ENCODE data around the gene RBM48. TPM values are rescaled to one million over a fixed set of nuclear protein-coding genes. Genes with fewer than 3 reads are reported as not detected.
A peak's percentile ranks its signal among the peaks of the same experiment; 100 is the strongest.

RBM48 gene
- total and polyA plus RNA-seq, 2 donors (not counting 1 experiment from before 2014, with no cell fraction given): 11.0 to 32.9 TPM

DNA sequence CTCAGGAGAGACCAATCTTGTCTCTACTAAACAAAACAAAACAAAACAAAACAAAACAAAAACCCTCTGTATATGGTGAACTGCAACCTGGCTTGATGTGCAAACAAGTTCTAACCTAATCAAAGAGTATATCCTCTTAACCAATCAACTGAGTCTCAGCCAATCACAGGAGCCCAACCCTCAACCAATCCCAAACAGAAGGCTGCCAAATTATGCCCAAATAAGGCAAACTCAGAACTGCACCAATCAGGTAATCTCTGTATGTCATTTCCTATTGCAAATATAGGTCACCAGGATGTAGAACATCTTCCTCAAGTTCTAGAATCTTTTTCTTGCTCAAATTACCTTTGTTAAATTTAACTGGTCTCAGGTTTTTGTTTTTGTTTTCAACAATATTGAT lies 56.4 kb downstream of the RBM48 start:
- Mint-ChIP-seq H3K9me3 (ENCODE audit: insufficient read depth) (peaks cover 2% of the 10 kb centered on the region), H3K4me1 (peaks cover 50% of the 10 kb centered on the region), H3K27me3 (no peaks in the 10 kb centered on the region), H3K27ac (peak overlapping the region; percentile 72), H3K4me3 (no peak overlapping the region)
- H2AFZ ChIP-seq (ENCODE audit: insufficient read depth, low read depth, low read length, poor library complexity, severe bottlenecking): no peak overlapping the region
- intact Hi-C loops (cut with micrococcal nuclease): no loop called here
- H3K27me3 ChIP-seq (replicated peaks in 1 of 4; ENCODE audit: control extremely low read depth in 1 of 4, control insufficient read depth in 3 of 4, insufficient read depth in 4 of 4, low read length in 3 of 4): no peaks in the 10 kb centered on the region
- no peak overlapping the region for H3K4me3 ChIP-seq (ENCODE audit: control extremely low read depth in 1 of 5, extremely low read depth in 1 of 5, insufficient read depth in 1 of 5, low read depth in 2 of 5, low read length in 4 of 5)
- no peaks in the 10 kb centered on the region for H3K9me3 ChIP-seq (ENCODE audit: control extremely low read depth in 1 of 3, control insufficient read depth in 2 of 3, insufficient read depth in 1 of 3, low read length in 2 of 3)
- H3K9ac ChIP-seq (ENCODE audit: low read length): no peak overlapping the region
- ATAC-seq (ENCODE audit: low read depth): no peak
- CTCF ChIA-PET: no interaction called here
- H4K20me1 ChIP-seq (ENCODE audit: control insufficient read depth, insufficient read depth, low read length, poor library complexity, severe bottlenecking): peaks cover 59% of the 10 kb centered on the region
- peaks cover 94% of the 10 kb centered on the region for H3K79me2 ChIP-seq (ENCODE audit: control insufficient read depth, insufficient read depth, low read length)
- no peak overlapping the region for H3K4me2 ChIP-seq (replicated peaks; ENCODE audit: low read depth, low read length, poor library complexity, severe bottlenecking)
- TF ChIP-seq, protein P1, sequence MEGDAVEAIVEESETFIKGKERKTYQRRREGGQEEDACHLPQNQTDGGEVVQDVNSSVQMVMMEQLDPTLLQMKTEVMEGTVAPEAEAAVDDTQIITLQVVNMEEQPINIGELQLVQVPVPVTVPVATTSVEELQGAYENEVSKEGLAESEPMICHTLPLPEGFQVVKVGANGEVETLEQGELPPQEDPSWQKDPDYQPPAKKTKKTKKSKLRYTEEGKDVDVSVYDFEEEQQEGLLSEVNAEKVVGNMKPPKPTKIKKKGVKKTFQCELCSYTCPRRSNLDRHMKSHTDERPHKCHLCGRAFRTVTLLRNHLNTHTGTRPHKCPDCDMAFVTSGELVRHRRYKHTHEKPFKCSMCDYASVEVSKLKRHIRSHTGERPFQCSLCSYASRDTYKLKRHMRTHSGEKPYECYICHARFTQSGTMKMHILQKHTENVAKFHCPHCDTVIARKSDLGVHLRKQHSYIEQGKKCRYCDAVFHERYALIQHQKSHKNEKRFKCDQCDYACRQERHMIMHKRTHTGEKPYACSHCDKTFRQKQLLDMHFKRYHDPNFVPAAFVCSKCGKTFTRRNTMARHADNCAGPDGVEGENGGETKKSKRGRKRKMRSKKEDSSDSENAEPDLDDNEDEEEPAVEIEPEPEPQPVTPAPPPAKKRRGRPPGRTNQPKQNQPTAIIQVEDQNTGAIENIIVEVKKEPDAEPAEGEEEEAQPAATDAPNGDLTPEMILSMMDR (IDR thresholded peaks at IDR 0.05): no peak
- no peak for TF ChIP-seq EZH2 (IDR thresholded peaks at IDR 0.05; ENCODE audit: borderline replicate concordance, insufficient read depth, low read depth, low read length, poor library complexity, severe bottlenecking)
- peaks cover 15 to 28% of the 10 kb centered on the region in 2 donors for H3K4me1 ChIP-seq (ENCODE audit: control insufficient read depth in 2 of 2, insufficient read depth in 2 of 2, low read length in 2 of 2)
- DNase-seq: no peak
- POLR2A ChIA-PET: no interaction called here
- H3K36me3 ChIP-seq (replicated peaks in 1 of 2; ENCODE audit: control extremely low read depth in 1 of 2, control insufficient read depth in 1 of 2, extremely low read depth in 1 of 2, insufficient read depth in 2 of 2, low read length in 1 of 2): peaks cover 7 to 13% of the 10 kb centered on the region in 2 experiments
- peak overlapping the region in 1 of 2 donors; percentile 28 for H3K27ac ChIP-seq (ENCODE audit: low read length in 2 of 2)

DNA sequence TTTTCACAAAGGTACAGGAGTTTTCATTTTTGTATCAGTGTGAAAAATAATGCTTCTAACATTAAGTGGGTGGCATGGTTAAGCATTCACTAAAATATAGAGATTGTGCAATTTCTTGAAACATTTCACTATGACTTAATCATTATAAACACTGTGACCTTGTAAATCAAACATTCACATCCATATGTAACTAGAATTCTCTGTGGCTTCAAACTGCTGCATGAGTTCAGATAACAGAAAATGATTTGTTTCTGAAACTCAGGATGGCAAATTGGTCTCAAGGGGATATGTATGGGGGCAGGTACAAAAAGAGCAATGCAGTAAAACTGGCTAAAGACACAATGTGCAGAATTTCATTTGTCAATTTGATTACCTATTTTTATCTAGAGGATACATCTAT lies 57.8 kb downstream of the RBM48 start:
- no peak overlapping the region for H3K4me3 ChIP-seq (ENCODE audit: control extremely low read depth in 1 of 5, extremely low read depth in 1 of 5, insufficient read depth in 1 of 5, low read depth in 2 of 5, low read length in 4 of 5)
- Mint-ChIP-seq H3K9me3 (ENCODE audit: insufficient read depth) (peaks cover 2% of the 10 kb centered on the region), H3K4me3 (no peak overlapping the region), H3K4me1 (peaks cover 57% of the 10 kb centered on the region), H3K27me3 (no peaks in the 10 kb centered on the region), H3K27ac (no peak overlapping the region)
- H3K27ac ChIP-seq (ENCODE audit: low read length in 2 of 2): no peak overlapping the region
- POLR2A ChIA-PET: no interaction called here
- TF ChIP-seq, protein P1 (IDR thresholded peaks at IDR 0.05): no peak
- TF ChIP-seq EZH2 (IDR thresholded peaks at IDR 0.05; ENCODE audit: borderline replicate concordance, insufficient read depth, low read depth, low read length, poor library complexity, severe bottlenecking): no peak
- H3K9me3 ChIP-seq (ENCODE audit: control extremely low read depth in 1 of 3, control insufficient read depth in 2 of 3, insufficient read depth in 1 of 3, low read length in 2 of 3): no peaks in the 10 kb centered on the region
- CTCF ChIA-PET: no interaction called here
- H4K20me1 ChIP-seq (ENCODE audit: control insufficient read depth, insufficient read depth, low read length, poor library complexity, severe bottlenecking): peaks cover 48% of the 10 kb centered on the region
- peaks cover 86% of the 10 kb centered on the region for H3K79me2 ChIP-seq (ENCODE audit: control insufficient read depth, insufficient read depth, low read length)
- intact Hi-C loops (cut with micrococcal nuclease): no loop called here
- H3K4me1 ChIP-seq (ENCODE audit: control insufficient read depth in 2 of 2, insufficient read depth in 2 of 2, low read length in 2 of 2): peaks cover 22 to 31% of the 10 kb centered on the region in 2 donors
- ATAC-seq (ENCODE audit: low read depth): no peak
- peaks cover 0 to 2% of the 10 kb centered on the region in 2 experiments for H3K36me3 ChIP-seq (replicated peaks in 1 of 2; ENCODE audit: control extremely low read depth in 1 of 2, control insufficient read depth in 1 of 2, extremely low read depth in 1 of 2, insufficient read depth in 2 of 2, low read length in 1 of 2)
- no peak overlapping the region for H3K9ac ChIP-seq (ENCODE audit: low read length)
- no peak overlapping the region for H3K4me2 ChIP-seq (replicated peaks; ENCODE audit: low read depth, low read length, poor library complexity, severe bottlenecking)
- no peak for DNase-seq
- H3K27me3 ChIP-seq (replicated peaks in 1 of 4; ENCODE audit: control extremely low read depth in 1 of 4, control insufficient read depth in 3 of 4, insufficient read depth in 4 of 4, low read length in 3 of 4): no peaks in the 10 kb centered on the region
- H2AFZ ChIP-seq (ENCODE audit: insufficient read depth, low read depth, low read length, poor library complexity, severe bottlenecking): no peak overlapping the region
